GM23338 (cell line): ENCODE data around the gene FOXN4. TPM values are rescaled to one million over a fixed set of nuclear protein-coding genes. Genes with fewer than 3 reads are reported as not detected.

Experiments
- ATAC-seq: fragments of 200-7000 bp; cut with Tn5 transposase; 3 replicates; pipeline ENCODE4 v1.9.1; 2020
- DNase-seq: peaks from one replicate; pipeline ENCODE4 v3.0.0-alpha.2; 2015; ENCODE audit warnings: low spot score
- H2AFZ ChIP-seq: fragments of 200-600 bp; sonication (generic); 2 replicates; pipeline ENCODE4 v1.8.0; 2016; ENCODE audit warnings: antibody characterized with exemption, mild to moderate bottlenecking, moderate library complexity
- H3F3A ChIP-seq: fragments of 200-600 bp; sonication (generic); replicated peaks from 2 replicates; pipeline ENCODE4 v1.8.0; 2017; ENCODE audit warnings: antibody characterized with exemption, mixed run types, low read depth
- H3K27ac ChIP-seq: fragments of 200-600 bp; sonication (generic); 2 replicates; pipeline ENCODE4 v1.6.1; 2016; ENCODE audit warnings: low read depth
- H3K27me3 ChIP-seq: fragments of 200-600 bp; sonication (generic); 2 replicates; pipeline ENCODE4 v1.8.0; 2016; ENCODE audit warnings: mild to moderate bottlenecking, mixed run types, moderate library complexity; ENCODE audit not compliant: insufficient read depth
- H3K36me3 ChIP-seq: fragments of 200-600 bp; sonication (generic); 2 replicates; pipeline ENCODE4 v1.8.0; 2016; ENCODE audit warnings: mild to moderate bottlenecking; ENCODE audit not compliant: insufficient read depth
- H3K4me1 ChIP-seq: fragments of 200-600 bp; sonication (generic); 2 replicates; pipeline ENCODE4 v1.8.0; 2016; ENCODE audit warnings: mild to moderate bottlenecking, moderate library complexity; ENCODE audit not compliant: insufficient read depth
- H3K4me2 ChIP-seq: fragments of 200-600 bp; sonication (generic); 2 replicates; pipeline ENCODE4 v1.7.1; 2017; ENCODE audit warnings: mixed run types
- H3K4me3 ChIP-seq: fragments of 200-600 bp; sonication (generic); 2 replicates; pipeline ENCODE4 v1.6.1; 2016; ENCODE audit warnings: mixed run types
- H3K79me2 ChIP-seq: fragments of 200-600 bp; sonication (generic); replicated peaks from 2 replicates; pipeline ENCODE4 v1.8.0; 2017; ENCODE audit warnings: mild to moderate bottlenecking; ENCODE audit not compliant: insufficient read depth
- H3K9me2 ChIP-seq: fragments of 200-600 bp; sonication (generic); 2 replicates; pipeline ENCODE4 v1.8.0; 2017; ENCODE audit not compliant: insufficient read depth
- H4K20me1 ChIP-seq: fragments of 200-600 bp; sonication (generic); replicated peaks from 2 replicates; pipeline ENCODE4 v1.8.0; 2017; ENCODE audit warnings: mild to moderate bottlenecking; ENCODE audit not compliant: insufficient read depth
- H3K27ac Mint-ChIP-seq: 2 replicates; pipeline ENCODE4 v1.8.0; 2020; ENCODE audit warnings: inconsistent platforms, mild to moderate bottlenecking, moderate library complexity, mixed read lengths
- H3K27me3 Mint-ChIP-seq: 3 replicates; pipeline ENCODE4 v1.8.0; 2022; ENCODE audit warnings: low read depth, mild to moderate bottlenecking, moderate library complexity, mixed read lengths, inconsistent platforms; ENCODE audit not compliant: insufficient read depth, poor library complexity
- H3K36me3 Mint-ChIP-seq: 3 replicates; pipeline ENCODE4 v1.8.0; 2021; ENCODE audit warnings: low read depth, mild to moderate bottlenecking, inconsistent platforms, moderate library complexity, mixed read lengths
- H3K4me1 Mint-ChIP-seq: 3 replicates; pipeline ENCODE4 v1.8.0; 2020; ENCODE audit warnings: mild to moderate bottlenecking, inconsistent platforms, mixed read lengths
- H3K4me3 Mint-ChIP-seq: 3 replicates; pipeline ENCODE4 v1.8.0; 2021; ENCODE audit warnings: moderate library complexity, mild to moderate bottlenecking, inconsistent platforms, mixed read lengths
- H3K9me3 Mint-ChIP-seq: 3 replicates; pipeline ENCODE4 v1.8.0; 2020; ENCODE audit warnings: moderate library complexity, mild to moderate bottlenecking, inconsistent platforms, mixed read lengths
- CREB1 ChIP-seq: fragments of 250-450 bp; sonication (Bioruptor Pico); IDR thresholded peaks from 2 replicates; pipeline ENCODE4 v1.5.0; 2020; ENCODE audit warnings: low read depth, mild to moderate bottlenecking, moderate library complexity
- CTCF ChIP-seq, 2 experiments: fragments of 200-600 bp in 1 of 2; sonication (generic) in 1 of 2; conservative IDR thresholded peaks; 2 replicates each; pipeline versions ENCODE4 v1.5.1 to v1.6.1; 2016 to 2017; ENCODE audit warnings: antibody characterized with exemption in 2 of 2, low read depth in 2 of 2, mild to moderate bottlenecking in 2 of 2, moderate library complexity in 1 of 2
- EZH2 ChIP-seq: fragments of 200-600 bp; sonication (generic); IDR thresholded peaks from one replicate; pipeline ENCODE4 v1.8.0; 2017; ENCODE audit warnings: antibody characterized with exemption, mild to moderate bottlenecking, low read depth; ENCODE audit not compliant: unreplicated experiment
- STAT1 ChIP-seq: IDR thresholded peaks from one replicate; pipeline ENCODE4 v1.6.1; 2016; ENCODE audit warnings: antibody characterized with exemption; ENCODE audit not compliant: unreplicated experiment
- ZNF462 ChIP-seq: fragments of 250-450 bp; sonication (Bioruptor Pico); IDR thresholded peaks from 2 replicates; pipeline ENCODE4 v1.5.0; 2020; ENCODE audit warnings: mild to moderate bottlenecking, moderate library complexity
- polyA plus RNA-seq: library from polyadenylated mRNA; unstranded; fragments of >200 nt; fragmentation: Nextera tagmentation; extraction: Ambion mirVana; gene quantifications from 2 replicates; pipeline ENCODE4 v1.2.1, GENCODE V29; 2016
- total RNA-seq: library from RNA; depleted of rRNA; stranded (reverse); fragments of >200 nt; shearing (Covaris generic); gene quantifications from 2 replicates; pipeline ENCODE4 v1.2.3, GENCODE V29; 2014

FOXN4 gene
- total and polyA plus RNA-seq, 2 experiments from 2014 or later, result 0.35 to 0.47 TPM

GRCh38 chr12:109278912-109279311 lies 30.2 kb downstream of the FOXN4 start:
- DNase-seq (no peak), ATAC-seq (no peak)
- TF ChIP-seq EZH2, result no peak
- TF ChIP-seq STAT1, result no peak
- TF ChIP-seq CREB1 (CRISPR knock-in tag), result no peak
- TF ChIP-seq CTCF (conservative IDR thresholded peaks at IDR 0.05; ENCODE audit: low read depth in 2 of 2), result no peak
- no peak for TF ChIP-seq ZNF462
- Mint-ChIP-seq H3K9me3 (no peaks in the 10 kb centered on the region), H3K27ac (peak overlapping the region; percentile 78; the same call in 1 of the 2 replicates), H3K4me3 (no peak overlapping the region), H3K27me3 (peaks cover 12% of the 10 kb centered on the region), H3K36me3 (no peaks in the 10 kb centered on the region), H3K4me1 (peaks cover 11% of the 10 kb centered on the region)
- H2AFZ ChIP-seq, result peak overlapping the region; percentile 81
- no peak overlapping the region for H3K27ac ChIP-seq
- no peaks in the 10 kb centered on the region for H3K27me3 ChIP-seq
- no peaks in the 10 kb centered on the region for H3K36me3 ChIP-seq
- H3K79me2 ChIP-seq, result no peaks in the 10 kb centered on the region
- no peaks in the 10 kb centered on the region for H4K20me1 ChIP-seq
- H3K9me2 ChIP-seq, result no peaks in the 10 kb centered on the region
- H3K4me1 ChIP-seq, result peaks cover 6% of the 10 kb centered on the region; the same call in 1 of the 2 replicates
- H3F3A ChIP-seq, result no peaks in the 10 kb centered on the region
- H3K4me2 ChIP-seq, result no peak overlapping the region
- H3K4me3 ChIP-seq, result no peak overlapping the region
